HG03196 (cell line): ENCODE measurements around the gene PACS1.
"Not testable (repeated sequence)": the region's sequence is repeated elsewhere in the genome, so short reads cannot be mapped to it uniquely, and the experiment has no call there.

ENCODE experiments used
- ATAC-seq: cut with Tn5 transposase; IDR thresholded peaks from one replicate; pipeline ENCODE4 v1.9.1; 2021; ENCODE audit not compliant: unreplicated experiment

Gene PACS1

DNA sequence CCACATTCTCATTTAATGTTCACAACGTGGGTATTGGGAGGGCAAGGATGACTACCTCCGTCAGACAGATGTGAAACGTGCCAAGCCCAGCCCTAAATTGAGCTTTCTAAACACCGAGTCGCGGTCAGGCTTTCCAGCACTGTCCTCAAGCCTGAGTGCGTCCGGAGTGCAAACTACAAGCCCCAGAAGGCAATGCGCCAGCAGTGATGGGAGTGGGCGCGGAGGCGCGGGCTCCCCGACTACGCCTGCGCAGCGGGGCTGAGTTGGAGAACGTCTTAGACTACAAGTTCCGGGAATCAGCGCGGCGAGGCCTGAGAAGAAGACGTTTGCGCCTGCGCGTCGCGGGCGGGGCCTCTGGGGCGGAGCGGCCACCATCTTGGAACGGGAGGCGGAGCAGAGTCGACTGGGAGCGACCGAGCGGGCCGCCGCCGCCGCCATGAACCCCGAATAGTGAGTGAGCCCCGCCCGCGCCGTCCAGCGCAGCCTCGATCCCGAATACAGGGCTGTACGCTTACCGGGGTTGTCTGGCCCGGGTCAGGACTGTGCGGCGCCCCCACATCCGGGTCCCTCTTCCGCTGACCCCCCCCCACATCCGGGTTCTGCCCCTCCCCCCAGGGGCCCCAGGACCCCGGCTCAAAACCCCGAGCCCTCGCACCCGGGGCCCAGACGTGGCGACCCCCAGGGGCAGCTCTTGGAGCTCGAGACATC, 198.3 kb downstream of the PACS1 start, which contains the start of gene RAB1B:
Gene RAB1B, plus strand, starts transcription at position 396 of the 708 bp plus-strand sequence. Its CDS starts 41 bp downstream, at position 437.
- peak; percentile 80 for ATAC-seq

DNA sequence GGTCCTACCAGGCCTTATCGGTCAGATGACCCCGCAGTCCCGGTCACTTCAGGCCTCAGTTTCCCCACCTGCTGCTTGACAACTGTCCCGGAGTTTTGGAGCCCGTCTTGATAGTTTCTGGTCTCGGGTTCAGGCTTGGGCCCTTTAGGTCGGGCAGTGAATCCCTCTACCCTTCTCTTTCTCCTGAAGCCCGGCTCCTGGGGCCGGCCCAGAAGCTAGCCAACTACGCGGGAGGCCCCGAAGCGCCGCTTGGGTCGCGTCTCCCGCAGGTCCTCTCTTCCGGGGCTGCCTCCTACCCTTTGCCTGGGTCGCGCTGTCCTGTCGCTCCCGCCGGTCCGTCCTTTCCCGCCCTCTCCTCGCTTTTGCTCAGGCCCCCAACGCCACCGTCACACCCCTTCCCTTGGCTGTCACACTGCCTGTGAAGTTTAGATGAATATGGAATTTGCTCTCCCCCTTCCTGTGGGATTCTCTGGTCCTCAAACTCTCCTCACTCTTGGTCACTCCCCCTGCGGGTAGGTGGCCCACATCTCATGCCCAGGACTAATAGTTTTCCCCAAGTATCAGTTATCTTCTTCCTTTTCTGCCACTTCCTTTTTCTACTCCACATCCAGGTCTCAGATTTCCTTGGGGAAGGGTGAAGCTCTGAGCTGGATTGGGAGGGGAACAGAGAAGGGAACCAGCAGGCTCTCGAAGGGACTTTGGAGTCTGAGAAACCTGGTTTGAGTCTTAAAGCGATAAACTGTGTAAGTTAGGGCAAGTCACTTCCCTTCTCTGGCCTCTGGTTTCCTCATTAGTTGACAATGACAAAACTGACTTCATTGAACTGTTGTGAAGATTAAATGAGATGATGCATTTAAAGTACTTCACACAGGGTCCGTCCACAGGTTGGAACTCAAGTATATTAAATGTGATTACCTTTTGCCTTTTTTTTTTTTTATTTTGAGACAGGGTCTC, 199.2 kb downstream of the PACS1 start:
- no peak for ATAC-seq

DNA sequence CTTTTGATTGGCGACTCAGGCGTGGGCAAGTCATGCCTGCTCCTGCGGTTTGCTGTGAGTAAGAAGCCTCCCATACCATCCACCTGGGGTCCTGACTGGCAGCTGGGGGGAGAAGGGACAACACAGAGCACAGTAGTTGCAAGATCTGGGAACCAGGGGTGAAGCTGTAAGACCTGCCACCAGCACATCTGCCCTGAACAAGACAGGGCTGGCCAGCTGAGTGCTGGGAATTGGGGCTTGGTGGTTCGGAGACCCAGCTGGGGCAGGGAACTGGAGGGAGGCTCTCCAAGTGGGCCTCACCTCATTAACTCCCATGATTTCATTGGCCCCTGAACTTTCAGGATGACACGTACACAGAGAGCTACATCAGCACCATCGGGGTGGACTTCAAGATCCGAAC, 201.7 kb downstream of the PACS1 start:
- no peak for ATAC-seq

DNA sequence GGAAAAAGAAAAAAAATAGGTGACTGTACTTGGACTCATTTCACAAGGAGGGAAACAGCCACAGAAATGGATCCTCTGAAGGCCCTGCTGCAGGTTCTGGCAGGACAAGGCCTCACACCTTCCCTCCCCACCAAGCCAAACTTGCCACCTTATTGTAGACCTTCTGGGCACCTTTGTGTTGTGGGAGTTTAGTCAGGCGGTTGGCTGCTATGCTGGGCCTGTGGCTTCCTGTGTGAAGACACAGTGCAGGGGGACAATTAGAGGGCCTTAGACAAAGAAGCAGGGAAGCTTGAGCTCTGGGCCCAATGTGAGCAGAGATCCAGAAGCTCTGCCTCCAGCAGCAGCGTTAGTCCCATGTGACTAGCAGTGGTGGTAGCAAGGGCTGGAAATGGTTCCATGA, 202.5 kb downstream of the PACS1 start:
- no peak for ATAC-seq

DNA sequence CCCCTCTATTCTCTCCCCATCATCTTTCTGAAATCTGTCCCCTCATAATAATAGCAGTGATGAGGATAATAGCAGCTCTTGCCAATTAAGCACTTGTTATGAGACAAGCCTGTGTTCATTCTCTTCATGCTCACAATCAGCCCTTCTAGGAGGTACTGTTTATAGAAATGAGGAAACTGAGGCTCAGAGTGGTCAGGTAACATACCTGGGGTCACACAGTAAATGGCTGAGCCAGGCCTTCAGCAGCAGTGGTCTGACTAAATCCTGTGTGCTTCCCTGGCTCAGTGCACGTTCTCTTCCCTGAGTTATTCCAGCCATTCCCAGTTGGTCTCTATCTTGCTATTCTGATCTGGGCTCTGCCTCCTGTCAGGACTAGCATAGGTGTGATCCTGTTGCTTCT, 204.1 kb downstream of the PACS1 start:
- no peak for ATAC-seq

DNA sequence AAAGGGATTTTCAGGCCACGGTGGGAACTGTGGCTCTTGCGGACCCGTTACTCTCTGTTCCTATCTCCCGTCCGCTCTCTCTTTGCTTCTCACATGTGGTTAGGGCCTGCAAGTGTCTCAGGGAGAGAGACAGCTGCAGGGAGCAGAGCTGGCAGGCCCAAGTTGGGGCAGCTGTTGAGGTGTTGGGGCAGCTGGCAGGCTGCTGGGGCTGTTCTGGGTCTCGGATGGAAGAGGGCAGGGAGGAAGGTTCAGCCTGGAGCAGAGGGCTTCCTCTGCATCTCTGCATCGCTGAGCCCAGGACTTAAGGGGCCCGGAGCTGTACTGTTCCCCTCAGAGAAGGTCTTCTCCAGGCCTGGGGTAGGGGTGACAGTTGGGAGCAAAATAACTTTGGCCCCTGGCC, 205.3 kb downstream of the PACS1 start:
- no peak for ATAC-seq

DNA sequence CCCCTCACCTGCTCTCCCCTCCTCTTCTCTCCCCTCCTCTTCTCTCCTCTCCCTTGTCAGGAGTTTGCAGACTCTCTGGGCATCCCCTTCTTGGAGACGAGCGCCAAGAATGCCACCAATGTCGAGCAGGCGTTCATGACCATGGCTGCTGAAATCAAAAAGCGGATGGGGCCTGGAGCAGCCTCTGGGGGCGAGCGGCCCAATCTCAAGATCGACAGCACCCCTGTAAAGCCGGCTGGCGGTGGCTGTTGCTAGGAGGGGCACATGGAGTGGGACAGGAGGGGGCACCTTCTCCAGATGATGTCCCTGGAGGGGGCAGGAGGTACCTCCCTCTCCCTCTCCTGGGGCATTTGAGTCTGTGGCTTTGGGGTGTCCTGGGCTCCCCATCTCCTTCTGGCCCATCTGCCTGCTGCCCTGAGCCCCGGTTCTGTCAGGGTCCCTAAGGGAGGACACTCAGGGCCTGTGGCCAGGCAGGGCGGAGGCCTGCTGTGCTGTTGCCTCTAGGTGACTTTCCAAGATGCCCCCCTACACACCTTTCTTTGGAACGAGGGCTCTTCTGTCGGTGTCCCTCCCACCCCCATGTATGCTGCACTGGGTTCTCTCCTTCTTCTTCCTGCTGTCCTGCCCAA, 206.0 kb downstream of the PACS1 start:
- no peak for ATAC-seq

DNA sequence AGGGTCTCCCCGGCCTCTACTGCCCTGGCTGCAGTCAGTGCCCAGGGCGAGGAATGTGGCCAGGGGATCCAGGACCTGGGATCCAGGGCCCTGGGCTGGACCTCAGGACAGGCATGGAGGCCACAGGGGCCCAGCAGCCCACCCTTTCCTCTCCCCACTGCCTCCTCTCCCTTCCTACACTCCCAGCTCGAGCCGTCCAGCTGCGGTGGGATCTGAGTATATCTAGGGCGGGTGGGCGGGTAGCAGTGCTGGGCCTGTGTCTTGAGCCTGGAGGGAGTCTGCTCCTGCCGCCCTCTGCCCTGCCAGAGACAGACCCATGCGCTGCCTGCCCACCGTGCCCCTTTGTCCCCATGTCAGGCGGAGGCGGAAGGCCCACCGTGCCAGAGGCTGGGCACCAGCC, 206.5 kb downstream of the PACS1 start:
- not testable (repeated sequence) for ATAC-seq

DNA sequence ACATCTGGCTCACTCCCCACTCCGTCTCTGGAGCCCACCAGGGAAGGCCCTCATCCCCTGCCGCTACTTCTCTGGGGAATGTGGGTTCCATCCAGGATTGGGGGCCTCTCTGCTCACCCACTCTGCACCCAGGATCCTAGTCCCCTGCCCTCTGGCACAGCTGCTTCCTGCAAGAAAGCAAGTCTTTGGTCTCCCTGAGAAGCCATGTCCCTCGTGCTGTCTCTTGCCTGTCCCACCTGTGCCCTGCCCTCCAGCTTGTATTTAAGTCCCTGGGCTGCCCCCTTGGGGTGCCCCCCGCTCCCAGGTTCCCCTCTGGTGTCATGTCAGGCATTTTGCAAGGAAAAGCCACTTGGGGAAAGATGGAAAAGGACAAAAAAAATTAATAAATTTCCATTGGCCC, 207.0 kb downstream of the PACS1 start:
- ATAC-seq, result not testable (repeated sequence)

DNA sequence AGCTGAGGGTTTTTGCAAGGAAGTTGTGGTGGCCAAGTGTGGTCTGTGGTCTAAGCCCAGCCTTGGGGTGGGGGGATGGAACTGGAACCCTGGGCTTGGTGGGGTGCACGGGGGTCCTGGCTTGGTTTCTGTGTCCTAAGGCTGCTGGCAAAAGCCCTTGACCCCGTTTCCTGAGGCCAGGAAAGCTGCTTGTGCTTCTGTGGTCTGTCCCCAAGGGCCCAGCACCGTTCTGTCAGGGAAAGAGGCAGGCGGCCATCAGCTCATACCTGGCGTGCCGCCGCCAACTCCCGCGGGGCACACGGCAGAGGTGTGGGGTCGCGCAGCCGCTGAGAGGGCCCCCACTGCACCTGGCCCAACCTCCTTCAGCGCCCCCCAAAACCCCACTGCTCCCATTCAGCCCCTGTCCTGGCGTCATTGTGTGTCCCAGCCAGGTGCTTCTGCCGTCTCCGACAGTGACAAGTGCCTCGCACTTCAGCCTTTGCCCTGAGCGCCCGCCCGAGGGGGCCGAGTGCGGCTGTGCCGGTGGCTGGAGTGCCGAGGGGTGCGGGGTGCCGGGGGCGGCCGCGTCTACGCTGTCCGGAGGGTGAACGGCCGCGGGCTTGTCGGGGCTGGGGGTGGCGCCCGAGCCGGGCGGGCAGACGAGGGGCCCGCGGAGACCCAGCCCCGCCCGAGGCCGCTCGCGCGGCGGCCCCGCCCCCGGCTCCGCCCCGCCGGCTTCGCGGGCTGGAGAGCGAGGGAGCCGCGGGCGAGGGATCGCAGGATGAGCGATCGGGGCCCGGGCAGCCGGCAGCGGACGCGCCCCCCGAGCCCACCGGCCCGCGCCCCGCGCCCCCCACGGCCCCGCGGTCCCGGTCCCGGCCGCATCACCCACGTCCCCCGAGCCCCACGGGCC, 207.6 kb downstream of the PACS1 start, which contains the start of gene CNIH2:
Gene CNIH2, plus strand, starts transcription at position 705 of the 892 bp plus-strand sequence. CDS start 282 bp downstream, outside the sequence.
- ATAC-seq, result no peak

DNA sequence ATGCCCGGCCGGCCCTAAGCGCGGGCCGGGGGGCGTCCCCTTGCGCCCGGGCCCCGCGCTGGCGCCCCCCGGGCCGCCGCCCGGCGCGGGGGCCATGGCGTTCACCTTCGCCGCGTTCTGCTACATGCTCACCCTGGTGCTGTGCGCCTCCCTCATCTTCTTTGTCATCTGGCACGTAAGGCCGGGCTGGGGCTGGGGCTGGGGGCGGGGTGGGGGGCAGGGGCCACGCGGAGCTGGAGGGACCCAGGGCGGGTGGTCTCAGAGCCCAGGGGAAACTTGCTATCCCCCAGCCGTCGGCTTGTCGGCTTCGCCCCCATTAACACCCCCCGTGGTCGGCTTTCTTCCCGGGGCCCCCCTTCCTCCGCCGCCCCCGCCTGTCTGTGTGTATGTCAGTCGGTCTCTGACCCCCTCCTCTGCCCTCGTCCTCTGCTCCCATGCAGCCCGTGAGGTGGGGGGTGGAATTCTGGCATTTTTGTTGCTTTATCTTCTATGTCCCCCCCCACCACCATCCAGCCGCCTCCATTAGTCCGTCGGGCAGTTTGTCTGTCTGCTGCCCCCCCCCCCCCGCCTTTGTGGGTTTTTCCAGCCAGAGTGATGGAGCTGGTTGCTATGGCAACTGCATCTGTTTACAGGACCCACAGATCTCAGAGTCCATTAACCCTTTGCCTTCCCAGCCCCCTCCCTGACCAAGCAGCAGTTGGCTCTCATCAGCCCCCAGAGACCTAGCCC, 208.5 kb downstream of the PACS1 start:
- no peak for ATAC-seq

DNA sequence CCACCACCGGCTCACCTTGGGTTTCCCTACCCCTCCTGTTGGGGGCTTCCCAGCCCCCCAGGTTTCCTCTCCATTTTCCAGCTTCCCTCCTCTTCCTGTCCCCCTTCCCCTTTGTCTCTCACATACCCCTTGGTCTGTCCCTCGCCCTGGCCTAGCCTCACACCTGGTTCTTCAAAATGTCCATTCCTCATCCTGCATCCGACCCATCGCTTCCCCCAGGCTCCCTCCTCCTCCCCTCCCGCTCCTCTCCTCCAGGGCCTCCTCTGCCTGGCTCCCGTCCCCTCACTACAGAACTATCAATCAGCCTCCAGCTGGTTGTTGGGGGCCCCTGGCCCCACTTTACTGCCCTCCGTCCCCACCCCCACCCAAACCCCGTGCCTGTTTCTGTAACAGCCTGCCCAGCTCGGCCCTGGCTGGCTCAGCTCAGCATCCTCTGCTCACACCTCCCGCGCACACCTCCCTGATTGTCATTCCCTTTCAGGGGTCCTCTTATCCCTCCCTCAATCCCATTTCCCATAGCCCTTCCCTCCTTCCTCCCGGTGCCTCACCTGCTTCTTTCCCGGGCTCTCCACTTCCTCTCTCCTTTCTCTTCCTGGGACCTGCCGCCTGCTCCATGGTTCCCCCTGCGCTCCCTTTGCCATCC, 209.1 kb downstream of the PACS1 start:
- no peak for ATAC-seq

DNA sequence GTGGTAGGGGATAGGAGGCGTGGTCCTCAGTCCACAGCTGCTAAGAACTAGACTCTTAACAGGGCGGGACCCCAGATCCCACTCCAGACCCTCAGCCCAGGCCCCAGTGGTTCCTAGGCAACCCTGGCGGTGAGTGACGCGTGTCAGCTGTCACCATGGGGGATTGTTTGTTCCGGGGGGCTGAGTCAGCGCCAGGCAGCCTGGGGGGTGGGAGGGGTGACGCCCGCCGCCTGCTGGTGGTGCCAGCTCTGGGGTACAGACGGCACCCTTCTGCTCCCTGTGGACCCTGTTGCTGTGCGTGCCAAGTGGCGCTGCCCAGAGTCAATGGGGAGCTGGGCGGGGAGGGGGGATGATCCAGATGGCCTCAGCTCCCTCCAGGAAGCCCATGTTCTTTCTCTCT, 210.4 kb downstream of the PACS1 start:
- ATAC-seq, result no peak

DNA sequence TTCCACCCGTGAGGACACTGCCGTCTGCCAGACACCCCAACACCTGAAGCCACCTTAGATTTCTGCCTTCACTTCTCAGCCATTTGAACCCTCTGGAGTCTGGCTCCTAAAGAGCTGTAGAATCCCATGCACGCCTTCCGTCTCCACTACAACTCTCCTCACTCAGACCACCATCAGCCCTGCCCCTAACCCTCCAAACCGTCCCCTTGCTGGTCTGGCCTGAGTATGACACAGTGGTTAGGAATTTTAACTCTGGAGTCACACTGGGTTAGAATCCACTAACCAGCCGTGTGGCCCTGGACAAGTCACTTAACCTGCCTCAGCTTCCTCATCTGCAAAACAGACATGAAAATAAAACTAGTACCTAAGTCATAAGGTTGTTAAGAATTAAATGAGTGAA, 210.9 kb downstream of the PACS1 start:
- ATAC-seq, result no peak

DNA sequence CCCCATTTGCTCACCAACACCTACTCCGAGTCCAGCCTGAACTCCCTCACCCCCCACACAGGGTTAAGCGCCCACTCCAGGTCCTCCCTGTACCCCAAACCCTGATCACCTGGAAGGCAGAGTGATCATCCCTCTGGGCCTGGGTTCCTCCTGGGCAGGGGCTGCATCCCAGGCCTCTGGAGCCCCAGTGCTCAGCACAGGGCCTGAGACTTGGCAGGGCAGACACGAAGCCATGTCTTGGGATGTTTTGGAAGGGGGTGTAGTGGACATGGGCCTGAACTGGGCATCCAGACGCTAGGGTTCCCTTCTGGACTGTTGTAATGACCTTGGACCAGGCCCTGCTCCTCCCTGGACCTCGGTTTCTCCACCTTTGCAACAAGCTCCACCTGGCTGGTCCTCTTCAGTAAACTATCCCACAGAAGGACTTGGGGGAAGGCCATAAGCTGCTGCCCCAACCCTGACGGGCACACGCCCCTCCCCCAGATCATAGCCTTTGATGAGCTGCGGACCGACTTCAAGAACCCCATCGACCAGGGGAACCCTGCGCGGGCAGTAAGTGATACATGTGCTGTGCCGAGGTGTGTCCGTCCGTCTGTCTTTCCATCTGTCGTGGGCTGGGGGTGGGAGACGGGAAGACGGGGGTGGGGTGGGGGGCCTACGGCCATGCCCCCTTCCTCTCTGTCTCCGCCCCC, 211.8 kb downstream of the PACS1 start:
- ATAC-seq, result no peak

DNA sequence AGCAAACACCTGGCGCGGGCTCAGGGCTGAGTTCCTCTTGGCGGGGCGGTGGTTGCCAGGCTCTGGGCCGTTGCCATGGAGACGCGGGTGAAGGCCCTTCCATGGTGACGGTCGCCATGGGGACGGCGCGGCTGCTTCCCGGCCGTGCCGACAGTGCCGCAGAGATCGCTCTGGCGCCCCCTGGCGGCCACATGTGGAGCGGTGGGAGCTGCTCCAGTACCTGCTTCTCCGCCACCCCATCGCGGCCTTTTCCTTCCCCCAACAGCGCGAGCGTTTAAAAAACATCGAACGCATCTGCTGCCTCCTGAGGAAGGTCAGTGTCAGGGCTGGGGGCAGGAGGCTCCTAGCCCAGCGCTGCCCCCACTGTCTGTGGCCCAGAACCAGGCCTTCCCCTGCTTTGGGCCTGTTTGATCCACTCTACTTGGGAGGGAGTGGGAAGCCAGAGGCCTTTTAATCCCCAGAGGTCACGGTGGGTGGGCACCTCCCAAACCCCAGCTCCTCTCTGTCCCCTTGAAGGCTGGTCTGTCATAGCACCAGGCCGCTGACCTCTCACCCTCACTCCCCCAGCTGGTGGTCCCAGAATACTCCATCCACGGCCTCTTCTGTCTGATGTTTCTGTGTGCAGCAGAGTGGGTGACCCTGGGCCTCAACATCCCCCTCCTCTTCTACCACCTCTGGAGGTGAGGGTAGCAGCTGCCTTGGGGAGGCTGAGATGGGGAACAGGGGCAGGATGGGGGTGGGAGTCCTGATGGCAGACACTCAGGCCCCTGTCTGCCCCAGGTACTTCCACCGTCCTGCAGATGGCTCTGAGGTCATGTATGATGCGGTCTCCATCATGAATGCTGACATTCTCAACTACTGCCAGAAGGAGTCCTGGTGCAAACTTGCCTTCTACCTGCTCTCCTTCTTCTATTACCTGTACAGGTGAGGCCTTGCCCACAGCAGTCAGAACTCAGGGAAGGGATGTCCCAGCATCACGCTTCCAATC, 212.7 kb downstream of the PACS1 start:
- peak; percentile 57 for ATAC-seq

DNA sequence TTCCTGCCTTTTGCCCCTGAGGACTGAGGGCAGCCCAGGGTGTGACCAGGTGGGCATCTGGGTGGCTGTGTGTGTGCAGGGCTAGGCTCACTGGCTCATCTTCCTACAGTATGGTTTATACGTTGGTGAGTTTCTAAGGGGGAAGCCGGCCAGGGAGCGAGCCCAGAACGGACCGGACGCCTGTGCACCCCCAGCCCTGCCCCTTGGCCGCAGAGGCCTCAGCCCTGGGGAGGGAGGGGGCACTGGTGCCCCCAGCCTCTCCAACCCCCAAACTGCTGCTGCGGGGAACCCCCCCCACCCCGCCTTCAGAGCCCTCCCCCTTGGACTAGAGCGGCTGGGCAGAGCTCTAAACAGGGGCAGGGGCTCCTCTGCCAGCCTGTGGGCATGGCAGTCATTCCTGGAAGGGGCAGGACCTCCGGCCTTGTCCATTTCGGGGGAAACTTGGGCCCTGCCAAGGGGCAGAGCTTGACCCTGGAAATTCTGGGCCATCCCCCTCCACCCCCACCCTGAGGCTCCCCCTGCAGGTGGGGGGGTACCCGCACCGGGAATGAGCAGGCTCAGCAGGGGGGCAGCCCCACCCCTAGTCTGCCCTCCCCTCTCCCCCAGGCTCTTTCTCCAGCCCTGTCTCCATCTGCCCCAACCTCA, 213.5 kb downstream of the PACS1 start:
- ATAC-seq, result no peak
